NCI-H1105 treated with DMSO at 0.1 percent for 48 hours (cell line): ENCODE measurements around the gene OR1N2.
"Not testable (repeated sequence)": the region's sequence is repeated elsewhere in the genome, so short reads cannot be mapped to it uniquely, and the experiment has no call there.

ENCODE experiments used
- DNase-seq: peaks from one replicate; lab custom pipeline; 2025; lab: John Stamatoyannopoulos, UW

OR1N2 gene

GRCh38 chr9:122552812-122553211, at the start of gene OR1N2:
TSS of gene OR1N2 (plus strand) at chr9:122553112. CDS start at chr9:122553212, 100 bp downstream.
- no peak for DNase-seq

GRCh38 chr9:122506964-122507363, 45.9 kb upstream of the OR1N2 start:
- no peak for DNase-seq

- DNase-seq, result no peak
Observed at GRCh38 chr9:122510502-122510901, 42.4 kb upstream of the OR1N2 start, which contains the start of gene OR1J2. TSS of gene OR1J2 (plus strand) at chr9:122510802. CDS start at chr9:122510802, 0 bp downstream.

- no peak for DNase-seq
Observed at GRCh38 chr9:122518226-122518625, 34.7 kb upstream of the OR1N2 start.

GRCh38 chr9:122518841-122519240, 34.1 kb upstream of the OR1N2 start, which contains the start of gene OR1J4:
TSS of gene OR1J4 (plus strand) at chr9:122519141. CDS start at chr9:122519141, 0 bp downstream.
- DNase-seq, result no peak

GRCh38 chr9:122519376-122519775, 33.5 kb upstream of the OR1N2 start:
- DNase-seq, result no peak

- DNase-seq, result no peak
Observed at GRCh38 chr9:122526602-122527001, 26.3 kb upstream of the OR1N2 start.

- DNase-seq, result no peak
Observed at GRCh38 chr9:122527193-122527592, 25.7 kb upstream of the OR1N2 start, which contains the start of gene OR1N1. TSS of gene OR1N1 (minus strand) at chr9:122527293. CDS start at chr9:122527293, 0 bp downstream.

GRCh38 chr9:122531157-122531556, 21.8 kb upstream of the OR1N2 start:
- DNase-seq, result not testable (repeated sequence)

- no peak for DNase-seq
Observed at GRCh38 chr9:122536134-122536533, 16.8 kb upstream of the OR1N2 start.

GRCh38 chr9:122537066-122537465, 15.8 kb upstream of the OR1N2 start:
- DNase-seq, result not testable (repeated sequence)

- no peak for DNase-seq
Observed at GRCh38 chr9:122538757-122539156, 14.2 kb upstream of the OR1N2 start.

GRCh38 chr9:122546196-122546595, 6.7 kb upstream of the OR1N2 start:
- DNase-seq, result no peak

GRCh38 chr9:122551371-122551770, 1.5 kb upstream of the OR1N2 start:
- peak; percentile 58 for DNase-seq

- DNase-seq, result no peak
Observed at GRCh38 chr9:122561446-122561845, 8.5 kb downstream of the OR1N2 start.

- DNase-seq, result no peak
Observed at GRCh38 chr9:122562134-122562760, 9.3 kb downstream of the OR1N2 start.

- DNase-seq, result no peak
Observed at GRCh38 chr9:122567901-122568300, 15.0 kb downstream of the OR1N2 start.

- DNase-seq, result no peak
Observed at GRCh38 chr9:122572456-122572855, 19.5 kb downstream of the OR1N2 start.

GRCh38 chr9:122579874-122580273, 27.0 kb downstream of the OR1N2 start:
- no peak for DNase-seq

- DNase-seq, result no peak
Observed at GRCh38 chr9:122580360-122580759, 27.4 kb downstream of the OR1N2 start.

GRCh38 chr9:122583284-122583683, 30.4 kb downstream of the OR1N2 start, which contains the start of gene OR1L8:
TSS of gene OR1L8 (minus strand) at chr9:122583384. CDS start at chr9:122568477, 14,907 bp downstream.
- DNase-seq, result not testable (repeated sequence)
